Heart right ventricle (tissue), 16 donors: ENCODE results near the gene ECI2. TPM values are rescaled to one million over a fixed set of nuclear protein-coding genes. Genes with fewer than 3 reads are reported as not detected.

ENCODE experiments used
- ATAC-seq, 8 donors: fragments of 200-7000 bp; cut with Tn5 transposase; one replicate each; pipeline ENCODE4 v1.9.1; 2020; ENCODE audit warnings: mild to moderate bottlenecking in 8 of 8, moderate library complexity in 8 of 8, moderate number of reproducible peaks in 1 of 8
- DNase-seq, 2 donors: peaks; one replicate each; pipeline ENCODE4 v3.0.0-alpha.2; 2020
- H3K27ac ChIP-seq, 10 donors: fragments of 200-600 bp; sonication (generic) in 2 of 10; one replicate each; pipeline versions ENCODE4 v1.5.0 to v1.8.0; 2020 to 2022; ENCODE audit warnings: mild to moderate bottlenecking in 3 of 10
- H3K27me3 ChIP-seq, 7 donors: fragments of 200-600 bp; one replicate each; pipeline ENCODE4 v1.8.0; 2021 to 2022; ENCODE audit warnings: mild to moderate bottlenecking in 2 of 7
- H3K36me3 ChIP-seq, 9 donors: fragments of 200-600 bp; sonication (generic) in 1 of 9; one replicate each; pipeline versions ENCODE4 v1.5.0 to v1.8.0; 2020 to 2022; ENCODE audit warnings: mild to moderate bottlenecking in 2 of 9
- H3K4me1 ChIP-seq, 9 donors: fragments of 200-600 bp; sonication (generic) in 1 of 9; one replicate each; pipeline versions ENCODE4 v1.5.0 to v1.8.0; 2020 to 2022; ENCODE audit warnings: mild to moderate bottlenecking in 4 of 9
- H3K4me3 ChIP-seq, 10 donors: fragments of 200-600 bp; sonication (generic) in 2 of 10; one replicate each; pipeline versions ENCODE4 v1.5.0 to v1.8.0; 2020 to 2022; ENCODE audit warnings: mild to moderate bottlenecking in 7 of 10, moderate library complexity in 2 of 10
- H3K9me3 ChIP-seq, 11 donors: fragments of 200-600 bp in 10 of 11; sonication (generic) in 2 of 11; one replicate each; pipeline versions ENCODE4 v1.5.0 to v1.8.0; 2013 to 2022; ENCODE audit warnings: mild to moderate bottlenecking in 2 of 11, control low read depth in 1 of 11, moderate library complexity in 1 of 11
- CTCF ChIP-seq, 9 donors: fragments of 200-600 bp; sonication (generic) in 2 of 9; IDR thresholded peaks; one replicate each; pipeline versions ENCODE4 v1.5.0 to v1.8.0; 2021 to 2022; ENCODE audit warnings: antibody characterized with exemption in 9 of 9, mild to moderate bottlenecking in 5 of 9, moderate library complexity in 1 of 9
- WGBS, 2 donors: extraction: QIAGEN DNeasy Blood & Tissue Kit; methylation state at CpG; one replicate each; pipeline ENCODE4 v1.1.7; 2013; ENCODE audit warnings: inconsistent platforms in 1 of 2; 5-methylcytosine and 5-hydroxymethylcytosine counted together
- intact Hi-C, 10 donors: fragments of 100-400 bp; cut with DNase I; formaldehyde crosslinking; loops; one replicate each; pipeline versions ENCODE4 v1.11.1 to v1.14.2; 2022
- polyA plus RNA-seq, 2 donors: library from polyadenylated mRNA; stranded (reverse); fragments of 200-250 nt; gene quantifications; one replicate each; pipeline ENCODE4 v1.2.3, GENCODE V29; 2013
- total RNA-seq, 10 donors: library from RNA; stranded (reverse); fragmentation: NEBNext Ultra II Directional in 3 of 10; extraction: Animal tissue kit (Norgen Biotek cat#: 25700) in 3 of 10; gene quantifications; one replicate each; pipeline versions ENCODE4 v1.2.1 to v1.2.4, GENCODE V29; 2021 to 2023
- donor health status: Arrhythmogenic right ventricular cardiomyopathy.
- donor health status: ischemic (EF 13 %, LVEDD 7.1; RV severe dilation, severe dysfunction).
- donor health status: healthy with polysubstance abuse.
- donor health status: DM: no; HTN: yes; CAD: no.
- donor health status: DM: no; HTN: no; CAD: no.
- donor health status: ischemic (EF 25% LVEDD 6.9; RV normal size, moderate dysfunction).
- donor health status: ischemic (EF 25% LVEDD 5.7; RV mildly dilated, moderate dysfunction).
- donor health status: healthy.
- donor health status: DM: yes; HTN: yes; CAD: no.
- donor health status: Ischemic cardiomyopathy.
- donor health status: ischemic (EF 35%, LVEDD 5.7; RV mildly dilated, moderate dysfunction).
- donor health status: nonischemic (EF 11% LVEDD 7.7; RV severe dilation, severe dysfunction).
- donor health status: DM: yes; HTN: yes; CAD: no.
- donor health status: PGD.
- donor health status: ischemic (EF 29% LVEDD 5.4; RV normal size, mild dysfunction).
- donor health status: nonischemic (EF 23%, LVEDD 6.1; RV moderate dilation, normal function).

The ECI2 gene
- total and polyA plus RNA-seq, 12 donors = 54.9 to 194 (median 162) TPM

- intact Hi-C loops = no loop called here
- no peak for DNase-seq
- WGBS, 2 donors = 86 to 91% methylated on average over 2 of the region's 2 CpGs
- Histone ChIP-seq H3K27me3 (no peaks in the 10 kb centered on the region), H3K36me3 (no peaks in the 10 kb centered on the region), H3K4me1 (peaks cover 0 to 19% (median 11%) of the 10 kb centered on the region in 9 donors), H3K9me3 (peaks cover 0 to 11% (median 6%) of the 10 kb centered on the region in 11 donors), H3K4me3 (no peak overlapping the region), H3K27ac (no peak overlapping the region)
- ATAC-seq = no peak
- TF ChIP-seq CTCF (IDR thresholded peaks at IDR 0.05) = no peak
These were observed 27.5 kb downstream of the ECI2 start for GRCh38 chr6:4107873-4108272.

GRCh38 chr6:4105980-4106536, 29.3 kb downstream of the ECI2 start:
- TF ChIP-seq CTCF (IDR thresholded peaks at IDR 0.05) = no peak
- 76 to 80% methylated on average over 4 of the region's 4 CpGs for WGBS, 2 donors
- H3K36me3 ChIP-seq = no peaks in the 10 kb centered on the region
- DNase-seq (no peak), ATAC-seq (no peak)
- intact Hi-C loops = no loop called here
- peaks cover 0 to 19% (median 11%) of the 10 kb centered on the region in 9 donors for H3K4me1 ChIP-seq
- H3K9me3 ChIP-seq = no peaks in the 10 kb centered on the region
- no peaks in the 10 kb centered on the region for H3K27me3 ChIP-seq
- no peak overlapping the region for H3K27ac ChIP-seq
- no peak overlapping the region for H3K4me3 ChIP-seq

GRCh38 chr6:4103929-4104328, 31.4 kb downstream of the ECI2 start:
- no peak for DNase-seq
- Histone ChIP-seq H3K4me3 (no peak overlapping the region), H3K27me3 (no peaks in the 10 kb centered on the region), H3K36me3 (no peaks in the 10 kb centered on the region), H3K9me3 (no peaks in the 10 kb centered on the region), H3K27ac (no peak overlapping the region), H3K4me1 (peaks cover 0 to 5% (median under 1%) of the 10 kb centered on the region in 9 donors)
- ATAC-seq = no peak
- WGBS, 2 donors = 86% methylated on average over 5 of the region's 5 CpGs
- intact Hi-C loops = no loop called here
- no peak for TF ChIP-seq CTCF (IDR thresholded peaks at IDR 0.05)

DNA sequence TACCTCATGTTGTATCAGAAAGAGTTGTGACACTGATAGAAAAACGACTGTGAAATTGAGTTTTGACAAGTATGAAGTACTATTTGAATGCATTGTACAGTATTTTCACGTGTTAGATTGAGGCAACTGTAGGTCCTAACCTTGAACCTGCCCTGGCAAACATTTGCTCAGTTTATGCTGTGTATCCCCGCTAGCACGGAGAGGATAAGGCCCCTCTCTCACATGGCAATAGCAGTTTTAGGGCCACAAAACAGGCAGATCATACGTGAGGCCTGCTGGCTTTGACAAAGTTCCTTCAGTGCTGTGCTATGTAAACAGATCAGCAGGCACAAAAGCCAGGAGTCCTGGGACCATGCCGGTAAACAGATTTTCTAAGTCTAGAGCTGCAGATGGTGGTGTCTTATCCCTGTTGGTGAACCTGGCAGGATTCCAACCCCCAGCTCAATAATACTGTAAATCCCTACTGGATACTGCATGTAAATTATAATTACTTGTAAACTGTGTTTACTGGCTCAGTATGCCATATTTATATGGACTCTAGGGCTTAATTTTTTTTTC, 32.6 kb downstream of the ECI2 start:
- no peak for ATAC-seq
- H3K9me3 ChIP-seq = no peaks in the 10 kb centered on the region
- no peak for TF ChIP-seq CTCF (IDR thresholded peaks at IDR 0.05)
- 72 to 74% methylated on average over 6 of the region's 6 CpGs for WGBS, 2 donors
- H3K4me1 ChIP-seq = peaks cover 0 to 4% (median 0%) of the 10 kb centered on the region in 9 donors
- no peaks in the 10 kb centered on the region for H3K27me3 ChIP-seq
- intact Hi-C loops = no loop called here
- no peak overlapping the region for H3K4me3 ChIP-seq
- H3K27ac ChIP-seq = no peak overlapping the region
- no peak for DNase-seq
- H3K36me3 ChIP-seq = no peaks in the 10 kb centered on the region
